GM19023 (cell line): ENCODE results near the gene PIP5KL1.

Source experiments
- ATAC-seq: cut with Tn5 transposase; IDR thresholded peaks from one replicate; pipeline ENCODE4 v1.9.1; 2021; ENCODE audit warnings: mild to moderate bottlenecking, moderate library complexity; ENCODE audit not compliant: unreplicated experiment

PIP5KL1 gene

GRCh38 chr9:127930231-127931091, at the start of gene PIP5KL1:
TSS of gene PIP5KL1 (minus strand) at chr9:127930777. CDS start at chr9:127930752, 25 bp downstream.
- peak; percentile 87 for ATAC-seq

- peak; percentile 33 for ATAC-seq
Observed at GRCh38 chr9:127980060-127980705, 49.6 kb upstream of the PIP5KL1 start.

GRCh38 chr9:127979333-127980059, 48.9 kb upstream of the PIP5KL1 start:
- ATAC-seq: peak; percentile 22

GRCh38 chr9:127979015-127979332, 48.4 kb upstream of the PIP5KL1 start:
- no peak for ATAC-seq

GRCh38 chr9:127977884-127978647, 47.5 kb upstream of the PIP5KL1 start:
- ATAC-seq: no peak

GRCh38 chr9:127977009-127977883, 46.7 kb upstream of the PIP5KL1 start:
- no peak for ATAC-seq

GRCh38 chr9:127976498-127976897, 45.9 kb upstream of the PIP5KL1 start:
- no peak for ATAC-seq

- no peak for ATAC-seq
Observed at GRCh38 chr9:127975376-127976315, 45.1 kb upstream of the PIP5KL1 start.

- no peak for ATAC-seq
Observed at GRCh38 chr9:127974769-127975261, 44.2 kb upstream of the PIP5KL1 start.

- ATAC-seq: no peak
Observed at GRCh38 chr9:127974001-127974768, 43.6 kb upstream of the PIP5KL1 start.

GRCh38 chr9:127973169-127974000, 42.8 kb upstream of the PIP5KL1 start:
- ATAC-seq: no peak

- no peak for ATAC-seq
Observed at GRCh38 chr9:127972236-127972871, 41.8 kb upstream of the PIP5KL1 start.

- ATAC-seq: no peak
Observed at GRCh38 chr9:127971357-127972235, 41.0 kb upstream of the PIP5KL1 start.

- ATAC-seq: peak; percentile 80
Observed at GRCh38 chr9:127970401-127971313, 40.1 kb upstream of the PIP5KL1 start.
